ENCODE data around the gene IL17D. TPM values are rescaled to one million over a fixed set of nuclear protein-coding genes. Genes with fewer than 3 reads are reported as not detected.
"Not testable (repeated sequence)": the region's sequence is repeated elsewhere in the genome, so short reads cannot be mapped to it uniquely, and the experiment has no call there.

Gene IL17D
- total and polyA plus RNA-seq, 2 experiments from 2014 or later: 1.6 to 2.3 TPM

DNA sequence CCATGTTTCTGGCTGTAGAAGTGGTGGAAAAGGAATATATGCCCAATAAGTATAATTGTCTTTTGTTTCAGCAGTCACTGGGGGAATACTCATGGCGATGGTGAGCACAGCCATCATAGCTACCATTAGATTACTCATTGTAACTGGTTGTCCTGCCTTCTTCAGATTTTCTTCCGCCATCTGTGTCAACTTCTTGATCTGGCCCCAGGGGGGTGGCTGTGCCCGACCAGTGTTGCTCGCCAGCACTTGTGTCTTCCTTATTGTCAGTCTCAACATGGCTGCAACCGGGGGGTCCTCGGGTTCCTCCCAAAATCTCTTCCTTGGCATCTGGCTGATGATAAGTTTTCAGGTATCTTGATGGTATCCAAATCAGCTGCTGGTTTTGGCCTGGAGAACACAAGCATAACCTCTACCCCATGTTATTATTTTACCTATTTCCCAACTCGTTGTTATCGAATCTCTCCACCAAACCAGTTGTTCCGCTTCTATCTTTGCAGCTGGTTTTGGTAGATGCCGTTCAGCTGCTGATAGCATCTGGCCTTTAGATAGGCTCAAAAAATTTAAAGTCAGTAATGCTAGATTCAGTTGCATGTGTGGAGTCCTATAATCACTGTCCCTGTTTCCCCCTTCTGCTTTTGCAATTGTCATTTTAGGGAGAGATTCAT, 23.0 kb upstream of the IL17D start:
- H3K36me3 Mint-ChIP-seq (ENCODE audit: low read depth): no peaks in the 10 kb centered on the region
- no peak overlapping the region for H3K4me2 ChIP-seq
- H4K20me1 ChIP-seq (replicated peaks; ENCODE audit: insufficient read depth): no peaks in the 10 kb centered on the region
- no peaks in the 10 kb centered on the region for H3K9me3 Mint-ChIP-seq
- no peak overlapping the region for H3K27ac Mint-ChIP-seq
- DNase-seq (ENCODE audit: low spot score) (no peak), ATAC-seq (no peak)
- no peaks in the 10 kb centered on the region for H3K79me2 ChIP-seq (replicated peaks; ENCODE audit: insufficient read depth)
- H3K4me3 Mint-ChIP-seq: no peak overlapping the region
- H2AFZ ChIP-seq: no peak overlapping the region
- peaks cover 2% of the 10 kb centered on the region for H3K27me3 Mint-ChIP-seq (ENCODE audit: insufficient read depth, low read depth, poor library complexity)
- TF ChIP-seq CREB1 (CRISPR knock-in tag; IDR thresholded peaks at IDR 0.05; ENCODE audit: low read depth) (no peak), POLR2AphosphoS5 (IDR thresholded peaks at IDR 0.05; ENCODE audit: low read depth) (no peak)
- H3K27me3 ChIP-seq (ENCODE audit: insufficient read depth): no peaks in the 10 kb centered on the region
- H3K9me2 ChIP-seq (ENCODE audit: insufficient read depth): no peaks in the 10 kb centered on the region
- H3K4me1 Mint-ChIP-seq: peaks cover 52% of the 10 kb centered on the region
- no peak overlapping the region for H3K27ac ChIP-seq (ENCODE audit: low read depth)
- H3K4me3 ChIP-seq: no peak overlapping the region
- no peaks in the 10 kb centered on the region for H3F3A ChIP-seq (replicated peaks; ENCODE audit: low read depth)
- H3K4me1 ChIP-seq (ENCODE audit: insufficient read depth): peaks cover 31% of the 10 kb centered on the region
- no peaks in the 10 kb centered on the region for H3K36me3 ChIP-seq (ENCODE audit: insufficient read depth)

DNA sequence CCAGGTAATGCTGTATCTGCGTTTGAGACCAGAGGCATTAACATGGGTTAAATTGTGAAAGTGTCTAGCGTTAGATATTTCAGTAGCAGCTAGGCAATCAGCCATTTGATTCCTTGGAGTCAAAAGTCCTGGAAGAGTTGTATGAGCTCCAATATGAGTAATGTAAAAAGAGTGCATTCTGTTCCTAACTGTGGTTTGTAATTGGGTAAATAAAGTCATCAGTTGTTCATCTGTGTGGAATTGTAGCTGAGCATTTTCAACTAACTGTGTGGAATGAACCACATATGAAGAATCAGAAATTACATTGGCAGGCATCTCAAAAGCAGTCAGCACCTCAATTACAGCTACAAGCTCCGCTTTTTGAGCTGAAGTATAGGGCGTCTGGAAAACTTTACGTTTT, 22.0 kb upstream of the IL17D start:
- not testable (repeated sequence) for H4K20me1 ChIP-seq (replicated peaks; ENCODE audit: insufficient read depth); H3F3A ChIP-seq (replicated peaks; ENCODE audit: low read depth); DNase-seq (ENCODE audit: low spot score); H3K4me3 Mint-ChIP-seq; H3K9me2 ChIP-seq (ENCODE audit: insufficient read depth); H3K4me2 ChIP-seq; ATAC-seq; H2AFZ ChIP-seq; H3K27ac Mint-ChIP-seq; H3K4me3 ChIP-seq; H3K9me3 Mint-ChIP-seq; H3K36me3 Mint-ChIP-seq (ENCODE audit: low read depth); H3K27me3 Mint-ChIP-seq (ENCODE audit: insufficient read depth, low read depth, poor library complexity); H3K36me3 ChIP-seq (ENCODE audit: insufficient read depth); H3K27me3 ChIP-seq (ENCODE audit: insufficient read depth); H3K27ac ChIP-seq (ENCODE audit: low read depth); H3K79me2 ChIP-seq (replicated peaks; ENCODE audit: insufficient read depth)
- H3K4me1 ChIP-seq (ENCODE audit: insufficient read depth): peaks cover 39% of the 10 kb centered on the region
- peaks cover 57% of the 10 kb centered on the region for H3K4me1 Mint-ChIP-seq

DNA sequence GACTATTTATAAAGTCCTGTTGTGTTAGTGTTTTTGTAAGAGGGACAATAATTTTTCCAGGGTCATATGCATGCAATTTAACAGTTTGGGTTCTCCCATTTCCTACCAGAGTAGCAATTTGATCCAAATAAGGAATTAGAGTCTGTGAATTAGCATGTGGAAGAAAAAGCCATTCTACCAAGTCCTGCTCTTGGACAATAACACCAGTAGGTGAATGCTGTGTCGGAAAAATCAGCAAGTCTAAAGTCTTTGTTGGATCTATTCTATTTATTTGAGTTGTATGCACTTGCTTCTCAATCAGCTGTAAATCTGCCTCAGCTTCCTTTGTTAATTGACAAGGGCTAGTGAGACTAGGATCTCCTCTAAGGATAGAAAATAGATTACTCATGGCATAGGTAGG, 21.4 kb upstream of the IL17D start:
- H3K79me2 ChIP-seq (replicated peaks; ENCODE audit: insufficient read depth): no peaks in the 10 kb centered on the region
- Mint-ChIP-seq H3K27me3 (ENCODE audit: insufficient read depth, low read depth, poor library complexity) (peaks cover 2% of the 10 kb centered on the region), H3K27ac (no peak overlapping the region), H3K36me3 (ENCODE audit: low read depth) (no peaks in the 10 kb centered on the region), H3K4me1 (peaks cover 62% of the 10 kb centered on the region), H3K9me3 (no peaks in the 10 kb centered on the region), H3K4me3 (no peak overlapping the region)
- H3K36me3 ChIP-seq (ENCODE audit: insufficient read depth): no peaks in the 10 kb centered on the region
- no peak overlapping the region for H2AFZ ChIP-seq
- TF ChIP-seq ZNF114 (CRISPR knock-in tag; IDR thresholded peaks at IDR 0.05) (no peak), ZNF331 (CRISPR knock-in tag; IDR thresholded peaks at IDR 0.05; ENCODE audit: low read depth) (no peak), POLR2AphosphoS5 (IDR thresholded peaks at IDR 0.05; ENCODE audit: low read depth) (no peak), STAT1 (IDR thresholded peaks at IDR 0.05; ENCODE audit: unreplicated experiment) (no peak)
- TF ChIP-seq, protein P1, sequence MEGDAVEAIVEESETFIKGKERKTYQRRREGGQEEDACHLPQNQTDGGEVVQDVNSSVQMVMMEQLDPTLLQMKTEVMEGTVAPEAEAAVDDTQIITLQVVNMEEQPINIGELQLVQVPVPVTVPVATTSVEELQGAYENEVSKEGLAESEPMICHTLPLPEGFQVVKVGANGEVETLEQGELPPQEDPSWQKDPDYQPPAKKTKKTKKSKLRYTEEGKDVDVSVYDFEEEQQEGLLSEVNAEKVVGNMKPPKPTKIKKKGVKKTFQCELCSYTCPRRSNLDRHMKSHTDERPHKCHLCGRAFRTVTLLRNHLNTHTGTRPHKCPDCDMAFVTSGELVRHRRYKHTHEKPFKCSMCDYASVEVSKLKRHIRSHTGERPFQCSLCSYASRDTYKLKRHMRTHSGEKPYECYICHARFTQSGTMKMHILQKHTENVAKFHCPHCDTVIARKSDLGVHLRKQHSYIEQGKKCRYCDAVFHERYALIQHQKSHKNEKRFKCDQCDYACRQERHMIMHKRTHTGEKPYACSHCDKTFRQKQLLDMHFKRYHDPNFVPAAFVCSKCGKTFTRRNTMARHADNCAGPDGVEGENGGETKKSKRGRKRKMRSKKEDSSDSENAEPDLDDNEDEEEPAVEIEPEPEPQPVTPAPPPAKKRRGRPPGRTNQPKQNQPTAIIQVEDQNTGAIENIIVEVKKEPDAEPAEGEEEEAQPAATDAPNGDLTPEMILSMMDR (conservative IDR thresholded peaks at IDR 0.05; ENCODE audit: low read depth in 2 of 2): no peak
- H3K9me2 ChIP-seq (ENCODE audit: insufficient read depth): no peaks in the 10 kb centered on the region
- no peaks in the 10 kb centered on the region for H3F3A ChIP-seq (replicated peaks; ENCODE audit: low read depth)
- peaks cover 45% of the 10 kb centered on the region for H3K4me1 ChIP-seq (ENCODE audit: insufficient read depth)
- H3K4me2 ChIP-seq: no peak overlapping the region
- no peak overlapping the region for H3K4me3 ChIP-seq
- ATAC-seq (no peak), DNase-seq (ENCODE audit: low spot score) (no peak)
- no peaks in the 10 kb centered on the region for H4K20me1 ChIP-seq (replicated peaks; ENCODE audit: insufficient read depth)
- no peak overlapping the region for H3K27ac ChIP-seq (ENCODE audit: low read depth)
- no peaks in the 10 kb centered on the region for H3K27me3 ChIP-seq (ENCODE audit: insufficient read depth)

Data from GM23338 (cell line).